Measurements from ENCODE around the gene CARNS1.

DNA sequence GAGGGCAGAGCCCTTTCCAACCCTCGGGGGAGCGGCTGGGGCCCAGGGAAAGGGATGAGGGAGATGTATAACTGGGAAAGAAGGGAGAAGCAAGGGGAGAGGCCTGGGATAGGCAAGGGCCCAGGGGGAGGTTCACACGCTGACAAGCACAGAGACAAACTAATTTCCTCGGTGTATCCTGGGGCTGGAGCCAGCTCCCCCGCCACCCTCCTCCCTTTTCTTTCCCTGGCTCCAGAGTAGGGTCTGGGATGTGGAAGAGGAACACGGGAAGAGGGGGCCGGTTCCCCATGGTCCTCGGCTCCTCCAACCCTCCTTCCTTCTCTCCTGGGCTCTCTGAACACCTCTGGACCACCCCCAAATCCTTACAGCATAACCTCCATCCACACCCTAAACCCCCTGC is 48.9 kb upstream of the CARNS1 start:
- TF ChIP-seq CTCF (IDR thresholded peaks at IDR 0.05) (no peak), FOSL2 (IDR thresholded peaks at IDR 0.05; ENCODE audit: borderline replicate concordance, low read depth) (no peak), RFX5 (IDR thresholded peaks at IDR 0.05; ENCODE audit: low read length) (no peak), SMC3 (IDR thresholded peaks at IDR 0.05; ENCODE audit: low read depth, low read length) (no peak), TEAD4 (IDR thresholded peaks at IDR 0.05; ENCODE audit: borderline replicate concordance, insufficient read depth) (no peak), POLR2AphosphoS5 (IDR thresholded peaks at IDR 0.05; ENCODE audit: low read depth, low read length) (no peak), TAF1 (IDR thresholded peaks at IDR 0.05; ENCODE audit: borderline replicate concordance, low read depth, low read length) (no peak), EZH2phosphoT487 (IDR thresholded peaks at IDR 0.05; ENCODE audit: borderline replicate concordance, low read depth) (no peak), CHD2 (IDR thresholded peaks at IDR 0.05; ENCODE audit: low read length, partially characterized antibody) (no peak), EP300 (IDR thresholded peaks at IDR 0.05; ENCODE audit: borderline replicate concordance in 1 of 2, low read depth in 1 of 2, low read length in 1 of 2) (no peak), SIN3A (IDR thresholded peaks at IDR 0.05; ENCODE audit: borderline replicate concordance, low read depth, low read length) (no peak), NRF1 (IDR thresholded peaks at IDR 0.05; ENCODE audit: low read depth, low read length) (no peak)
- TF ChIP-seq, protein P1, sequence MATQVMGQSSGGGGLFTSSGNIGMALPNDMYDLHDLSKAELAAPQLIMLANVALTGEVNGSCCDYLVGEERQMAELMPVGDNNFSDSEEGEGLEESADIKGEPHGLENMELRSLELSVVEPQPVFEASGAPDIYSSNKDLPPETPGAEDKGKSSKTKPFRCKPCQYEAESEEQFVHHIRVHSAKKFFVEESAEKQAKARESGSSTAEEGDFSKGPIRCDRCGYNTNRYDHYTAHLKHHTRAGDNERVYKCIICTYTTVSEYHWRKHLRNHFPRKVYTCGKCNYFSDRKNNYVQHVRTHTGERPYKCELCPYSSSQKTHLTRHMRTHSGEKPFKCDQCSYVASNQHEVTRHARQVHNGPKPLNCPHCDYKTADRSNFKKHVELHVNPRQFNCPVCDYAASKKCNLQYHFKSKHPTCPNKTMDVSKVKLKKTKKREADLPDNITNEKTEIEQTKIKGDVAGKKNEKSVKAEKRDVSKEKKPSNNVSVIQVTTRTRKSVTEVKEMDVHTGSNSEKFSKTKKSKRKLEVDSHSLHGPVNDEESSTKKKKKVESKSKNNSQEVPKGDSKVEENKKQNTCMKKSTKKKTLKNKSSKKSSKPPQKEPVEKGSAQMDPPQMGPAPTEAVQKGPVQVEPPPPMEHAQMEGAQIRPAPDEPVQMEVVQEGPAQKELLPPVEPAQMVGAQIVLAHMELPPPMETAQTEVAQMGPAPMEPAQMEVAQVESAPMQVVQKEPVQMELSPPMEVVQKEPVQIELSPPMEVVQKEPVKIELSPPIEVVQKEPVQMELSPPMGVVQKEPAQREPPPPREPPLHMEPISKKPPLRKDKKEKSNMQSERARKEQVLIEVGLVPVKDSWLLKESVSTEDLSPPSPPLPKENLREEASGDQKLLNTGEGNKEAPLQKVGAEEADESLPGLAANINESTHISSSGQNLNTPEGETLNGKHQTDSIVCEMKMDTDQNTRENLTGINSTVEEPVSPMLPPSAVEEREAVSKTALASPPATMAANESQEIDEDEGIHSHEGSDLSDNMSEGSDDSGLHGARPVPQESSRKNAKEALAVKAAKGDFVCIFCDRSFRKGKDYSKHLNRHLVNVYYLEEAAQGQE (IDR thresholded peaks at IDR 0.05; ENCODE audit: low read depth, low read length), result no peak
